Medulla oblongata (tissue), 1 donor: ENCODE measurements around the gene IFIT3.
"Not testable (repeated sequence)": the region's sequence is repeated elsewhere in the genome, so short reads cannot be mapped to it uniquely, and the experiment has no call there.

ENCODE experiments used
- DNase-seq: peaks from one replicate; pipeline ENCODE4 v3.0.0-alpha.2; 2015; ENCODE audit errors: extremely low spot score

IFIT3 gene

DNA sequence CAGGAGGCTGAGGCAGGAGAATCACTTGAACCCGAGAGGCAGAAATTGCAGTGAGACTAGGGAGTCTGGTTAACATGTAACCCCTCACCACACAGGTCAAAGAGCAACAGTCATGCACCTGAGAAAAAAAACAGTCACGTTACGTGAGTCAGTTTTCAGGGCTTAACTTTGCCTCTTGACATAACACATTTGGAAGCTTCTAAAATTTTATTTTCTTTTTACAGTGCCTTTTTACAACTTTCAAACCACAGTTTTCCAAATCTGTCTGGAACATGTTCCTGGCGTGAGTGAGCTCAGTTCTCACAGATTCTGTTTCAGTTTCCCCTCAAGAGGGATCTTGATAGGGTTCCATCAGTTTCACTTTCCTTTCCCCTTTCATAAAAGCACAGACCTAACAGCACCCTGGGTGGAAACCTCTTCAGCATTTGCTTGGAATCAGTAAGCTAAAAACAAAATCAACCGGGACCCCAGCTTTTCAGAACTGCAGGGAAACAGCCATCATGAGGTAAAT is 4.4 kb downstream of the IFIT3 start:
- DNase-seq = peak; percentile 88

DNA sequence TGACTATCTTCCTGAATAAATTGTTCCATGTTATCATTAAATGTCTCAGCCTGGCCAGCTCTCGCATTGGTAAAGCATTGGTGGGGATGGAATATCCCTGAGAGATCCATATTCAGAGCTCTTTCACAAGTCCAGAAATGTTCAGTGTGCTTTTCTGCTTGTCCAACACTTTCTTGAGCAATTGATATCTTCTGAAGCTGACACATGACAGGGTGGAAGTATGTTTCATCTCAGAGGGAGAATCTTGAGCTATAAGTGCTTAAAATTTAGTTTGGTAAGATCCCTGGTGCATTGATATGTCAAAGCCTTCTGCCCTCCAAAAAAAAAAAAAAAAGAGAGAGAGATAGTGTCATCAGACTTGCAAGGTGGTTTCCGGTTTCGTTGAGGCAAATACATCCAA is 7.4 kb downstream of the IFIT3 start:
- no peak for DNase-seq

DNA sequence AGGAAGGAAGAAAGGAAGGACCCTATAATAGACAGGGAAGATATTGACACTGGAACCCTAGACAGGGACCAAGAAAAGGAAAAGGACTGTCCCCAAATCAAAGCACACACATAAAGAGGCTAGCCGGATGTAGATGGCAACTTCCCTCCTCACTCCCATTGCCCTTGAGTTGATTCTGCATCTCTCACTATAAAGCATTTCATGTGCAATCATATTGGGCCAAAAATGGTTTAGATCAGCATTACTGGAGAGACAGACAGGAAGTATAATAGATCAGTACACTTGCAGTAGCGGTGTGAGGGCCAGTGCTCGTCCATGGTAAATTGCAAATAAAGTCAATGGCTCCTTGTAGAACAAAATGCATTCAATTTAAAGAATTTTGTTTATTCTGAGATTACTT is 8.4 kb downstream of the IFIT3 start:
- DNase-seq = no peak

DNA sequence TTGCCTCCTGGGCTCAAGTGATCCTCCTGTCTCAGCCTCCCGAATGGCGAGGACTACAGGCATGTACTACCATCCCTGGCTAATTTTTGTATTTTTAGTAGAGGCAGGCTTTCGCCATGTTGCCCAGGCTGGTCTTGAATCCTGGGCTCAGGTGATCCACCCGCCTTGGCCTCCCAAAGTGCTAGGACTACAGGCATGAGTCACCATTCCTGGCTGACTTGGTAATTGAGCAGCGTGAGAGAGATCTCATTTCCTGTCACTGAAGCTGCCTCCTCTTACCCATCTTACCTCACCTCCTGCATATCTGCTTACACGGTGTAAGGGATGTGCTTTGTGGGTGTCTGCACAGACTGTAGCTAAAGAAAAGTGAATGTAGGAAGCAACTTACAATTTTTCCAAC is 9.7 kb downstream of the IFIT3 start:
- no peak for DNase-seq

DNA sequence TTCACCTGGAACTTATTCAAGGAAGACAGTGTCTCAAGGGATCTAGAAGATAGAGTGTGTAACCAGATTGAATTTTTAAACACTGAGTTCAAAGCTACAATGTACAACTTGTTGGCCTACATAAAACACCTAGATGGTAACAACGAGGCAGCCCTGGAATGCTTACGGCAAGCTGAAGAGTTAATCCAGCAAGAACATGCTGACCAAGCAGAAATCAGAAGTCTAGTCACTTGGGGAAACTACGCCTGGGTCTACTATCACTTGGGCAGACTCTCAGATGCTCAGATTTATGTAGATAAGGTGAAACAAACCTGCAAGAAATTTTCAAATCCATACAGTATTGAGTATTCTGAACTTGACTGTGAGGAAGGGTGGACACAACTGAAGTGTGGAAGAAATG is 10.9 kb downstream of the IFIT3 start:
- no peak for DNase-seq

DNA sequence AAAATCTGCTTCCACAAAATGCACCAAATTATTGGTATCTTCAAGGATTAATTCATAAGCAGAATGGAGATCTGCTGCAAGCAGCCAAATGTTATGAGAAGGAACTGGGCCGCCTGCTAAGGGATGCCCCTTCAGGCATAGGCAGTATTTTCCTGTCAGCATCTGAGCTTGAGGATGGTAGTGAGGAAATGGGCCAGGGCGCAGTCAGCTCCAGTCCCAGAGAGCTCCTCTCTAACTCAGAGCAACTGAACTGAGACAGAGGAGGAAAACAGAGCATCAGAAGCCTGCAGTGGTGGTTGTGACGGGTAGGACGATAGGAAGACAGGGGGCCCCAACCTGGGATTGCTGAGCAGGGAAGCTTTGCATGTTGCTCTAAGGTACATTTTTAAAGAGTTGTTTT is 12.1 kb downstream of the IFIT3 start:
- no peak for DNase-seq

DNA sequence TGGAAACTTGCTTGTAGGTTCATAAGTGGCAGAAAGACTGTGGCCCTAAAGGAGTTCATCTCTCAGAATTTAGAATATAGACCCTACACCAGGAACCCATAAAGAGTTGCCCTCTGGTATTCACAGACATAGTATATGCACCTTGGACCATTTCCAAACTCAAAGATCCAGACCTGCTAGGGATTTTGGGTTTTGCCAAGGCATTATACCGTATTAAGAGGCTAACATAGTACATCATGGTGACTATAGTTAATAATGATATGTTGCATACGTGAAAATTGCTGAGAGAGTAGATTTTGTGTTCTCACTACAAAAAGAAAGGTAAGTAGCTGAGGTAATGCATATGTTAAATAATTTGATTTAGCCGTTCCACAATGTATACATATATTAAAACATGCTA is 13.9 kb downstream of the IFIT3 start:
- no peak for DNase-seq

DNA sequence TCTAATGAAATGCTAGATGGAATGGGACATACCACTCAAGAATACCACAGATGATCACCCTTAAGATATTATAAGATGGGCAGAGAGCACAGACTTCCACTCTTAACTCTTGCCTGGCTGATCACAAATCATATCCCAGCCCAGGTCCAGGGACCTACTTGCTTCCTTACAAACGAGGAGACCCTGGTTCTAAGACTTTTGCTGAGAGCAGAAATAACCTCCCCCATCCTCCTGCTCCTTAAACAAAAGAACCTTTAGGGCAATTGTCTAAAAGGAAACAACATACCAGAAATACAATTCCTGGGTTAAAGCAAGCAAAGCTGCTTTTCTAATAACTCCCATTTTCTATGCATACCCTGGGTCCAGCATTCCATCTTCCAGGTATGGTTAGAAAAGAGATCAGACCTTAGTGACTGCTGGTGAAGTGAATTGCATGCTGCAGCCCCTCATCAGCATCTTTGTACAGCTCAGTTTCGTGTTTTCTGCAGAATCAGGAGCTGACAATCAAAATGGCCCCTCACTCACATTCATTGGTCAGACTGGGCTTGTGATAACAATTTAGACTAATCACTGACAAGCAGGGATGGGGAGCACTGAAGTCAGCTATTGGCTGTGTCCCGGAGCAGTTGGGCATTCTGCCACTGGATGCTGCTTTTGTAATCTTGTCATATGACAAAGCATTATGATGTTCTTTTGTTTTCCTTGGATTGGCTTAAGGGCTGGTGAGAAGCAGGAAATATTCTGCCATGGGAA is 14.6 kb downstream of the IFIT3 start:
- peak; percentile 96 for DNase-seq

DNA sequence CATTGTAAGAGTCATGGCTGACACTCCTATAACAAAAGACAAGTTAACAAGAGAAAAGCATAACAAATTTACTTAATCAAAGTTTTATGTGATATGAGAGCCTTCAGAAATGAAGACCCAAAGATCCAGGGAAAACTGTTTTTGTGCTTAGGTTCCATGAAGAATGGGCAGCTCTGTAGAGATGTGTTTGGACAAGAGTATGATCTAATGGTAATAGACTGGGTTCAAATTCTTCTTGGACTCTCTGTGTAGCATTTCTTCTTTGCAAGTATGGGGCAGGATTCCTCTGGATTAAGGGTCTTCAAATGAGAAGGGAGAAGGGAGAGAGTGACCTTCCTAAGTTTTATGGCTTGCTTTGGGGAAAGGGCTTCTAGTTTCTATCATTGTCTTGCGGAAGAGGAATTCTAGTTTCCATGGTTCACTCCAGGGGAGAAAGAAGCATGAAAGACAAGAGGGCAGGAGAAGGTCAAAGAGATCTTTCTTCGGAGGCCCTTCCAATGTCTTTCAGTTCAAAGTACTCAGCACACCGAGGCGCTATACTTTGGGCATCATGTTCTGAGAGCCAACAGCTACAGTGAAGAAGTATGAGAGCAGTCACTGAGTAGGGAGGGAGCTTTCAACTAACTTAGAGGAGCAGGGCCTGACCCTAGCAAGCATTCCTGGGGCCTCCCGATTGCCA is 15.4 kb downstream of the IFIT3 start:
- DNase-seq = peak; percentile 53

DNA sequence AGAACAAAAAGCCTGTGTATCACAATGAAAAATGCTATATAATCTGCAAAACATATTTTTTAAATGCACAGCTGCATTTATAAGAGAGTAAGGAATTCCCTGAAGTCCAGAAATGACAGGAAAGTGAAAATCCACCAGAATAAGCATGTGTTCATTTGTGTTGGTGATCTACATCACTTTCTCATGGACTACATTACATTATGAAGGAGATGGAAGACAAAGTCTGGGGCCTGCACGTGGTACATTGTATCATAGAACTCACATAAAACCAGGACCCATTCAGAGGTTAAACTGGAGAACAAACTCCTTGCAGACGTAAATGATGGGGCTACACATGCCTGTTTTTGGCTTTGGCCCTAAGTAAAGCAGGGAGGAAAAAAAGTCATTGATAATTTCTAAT is 16.4 kb downstream of the IFIT3 start:
- no peak for DNase-seq

DNA sequence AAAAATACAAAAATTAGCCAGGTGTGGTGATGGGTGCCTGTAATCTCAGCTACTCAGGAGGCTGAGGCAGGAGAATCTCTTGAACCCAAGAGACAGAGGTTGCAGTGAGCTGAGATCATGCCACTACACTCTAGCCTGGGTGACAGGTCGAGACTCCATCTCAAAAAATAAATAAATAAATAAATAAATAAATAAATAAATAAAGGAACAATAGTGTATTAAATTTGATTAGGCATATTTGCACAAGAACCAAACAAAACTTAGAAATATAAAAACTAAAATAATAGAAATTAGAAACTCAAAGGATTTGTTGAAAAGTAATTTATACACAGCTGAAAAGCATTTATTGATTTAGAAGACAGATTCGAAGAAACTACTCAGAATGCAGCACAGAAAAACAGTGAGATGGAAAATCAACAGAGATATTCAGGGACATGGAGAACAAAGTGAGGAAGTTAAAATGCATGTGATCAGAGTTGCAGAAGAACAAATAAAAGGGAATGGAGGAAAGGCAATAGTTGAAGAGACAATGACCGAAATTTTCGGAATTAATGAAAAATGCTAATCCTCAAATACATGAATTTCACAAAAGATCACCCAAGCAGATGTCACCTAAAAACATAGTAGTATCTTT is 17.7 kb downstream of the IFIT3 start:
- DNase-seq = no peak

DNA sequence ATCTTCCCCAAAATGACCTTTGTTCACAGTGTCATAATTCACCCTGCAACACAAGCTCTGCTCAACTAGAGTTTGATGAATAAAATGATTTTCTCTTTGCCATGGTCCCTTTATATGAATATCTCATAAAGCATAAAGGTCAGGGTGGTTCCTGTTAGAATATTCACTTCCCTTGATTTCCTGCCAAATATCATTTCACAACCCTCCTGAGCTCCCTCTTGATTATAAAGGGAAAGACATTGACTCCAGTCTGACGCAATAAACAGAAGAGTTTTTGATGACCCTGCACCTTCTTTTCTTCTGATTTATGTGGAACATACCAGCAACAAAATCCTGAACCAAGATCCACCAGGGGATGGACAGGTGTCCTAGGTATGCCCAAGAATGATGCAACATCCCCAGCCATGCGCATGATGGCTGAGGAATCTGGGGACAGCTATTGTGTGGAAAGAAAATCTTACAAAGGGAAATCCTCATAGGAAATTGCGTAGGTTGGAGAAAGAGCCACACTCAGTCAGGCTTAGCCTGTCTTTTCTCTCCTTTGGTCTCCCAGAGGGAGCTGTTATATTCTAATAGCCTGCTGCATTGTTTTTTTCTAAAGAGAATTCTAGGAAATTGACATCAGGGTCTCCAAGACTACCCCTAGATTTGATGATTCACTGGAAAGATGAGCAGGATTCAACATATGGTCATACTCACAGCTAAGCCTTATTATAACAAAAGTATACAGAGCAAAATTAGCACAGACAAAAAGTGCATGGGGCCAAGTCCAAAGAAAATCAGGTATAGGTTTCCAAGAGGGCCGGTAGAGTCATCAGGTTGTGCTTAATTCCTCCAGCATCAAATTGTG is 18.8 kb downstream of the IFIT3 start:
- no peak for DNase-seq

DNA sequence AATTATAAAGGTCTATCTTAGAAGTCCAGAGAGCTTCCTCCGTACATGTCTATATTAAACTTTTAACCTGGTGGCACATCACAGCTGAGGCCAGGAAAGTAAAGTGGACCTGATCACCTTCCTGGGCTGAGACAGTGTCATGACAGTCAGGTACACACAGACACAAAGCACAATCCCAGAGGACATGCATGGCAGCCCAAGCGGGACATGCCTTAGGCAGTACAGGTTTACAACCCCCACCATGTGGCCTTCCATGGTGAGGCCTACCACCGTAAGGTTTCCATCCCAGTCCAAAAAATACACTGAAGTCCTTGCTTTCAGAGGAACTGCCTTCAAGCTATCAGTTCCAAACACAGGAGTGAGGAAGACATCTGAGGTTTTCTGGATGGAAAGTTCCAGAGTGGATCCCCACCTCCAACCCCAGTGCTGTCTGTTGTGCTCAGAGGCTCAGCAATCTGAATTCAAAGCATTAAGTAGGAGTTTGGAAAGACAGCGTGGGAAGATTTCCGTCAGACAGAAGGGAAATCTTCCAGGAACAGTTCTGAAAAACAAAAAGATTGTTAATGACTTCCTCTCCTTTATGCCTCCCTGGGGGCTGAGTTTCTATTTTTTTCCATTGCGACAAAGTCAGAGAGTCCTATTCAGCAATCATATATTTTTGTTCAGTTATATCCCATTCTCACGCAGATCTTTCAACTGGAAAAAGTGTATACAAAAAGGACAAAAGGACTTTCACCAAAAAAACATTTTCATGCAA is 20.1 kb downstream of the IFIT3 start:
- DNase-seq = no peak

DNA sequence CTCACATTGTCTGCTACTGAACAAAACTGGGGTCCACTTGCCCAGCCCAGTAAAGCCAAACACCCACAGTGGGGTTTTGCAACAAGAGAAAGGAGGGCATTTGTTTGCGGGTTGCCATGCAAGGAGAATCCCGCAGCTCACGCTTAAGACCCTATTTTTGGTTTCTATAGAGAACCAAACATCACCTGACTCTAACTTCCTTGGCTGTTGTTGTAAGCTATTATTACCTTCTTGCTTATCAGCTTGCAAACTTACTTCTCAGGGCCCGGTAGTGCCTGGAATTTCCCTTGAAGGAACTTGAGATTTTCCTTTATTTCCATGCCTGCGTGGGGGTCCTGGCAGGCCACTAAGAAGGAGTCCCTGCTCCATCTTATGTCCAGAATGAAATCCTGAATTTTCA is 20.7 kb downstream of the IFIT3 start:
- peak; percentile 18 for DNase-seq

DNA sequence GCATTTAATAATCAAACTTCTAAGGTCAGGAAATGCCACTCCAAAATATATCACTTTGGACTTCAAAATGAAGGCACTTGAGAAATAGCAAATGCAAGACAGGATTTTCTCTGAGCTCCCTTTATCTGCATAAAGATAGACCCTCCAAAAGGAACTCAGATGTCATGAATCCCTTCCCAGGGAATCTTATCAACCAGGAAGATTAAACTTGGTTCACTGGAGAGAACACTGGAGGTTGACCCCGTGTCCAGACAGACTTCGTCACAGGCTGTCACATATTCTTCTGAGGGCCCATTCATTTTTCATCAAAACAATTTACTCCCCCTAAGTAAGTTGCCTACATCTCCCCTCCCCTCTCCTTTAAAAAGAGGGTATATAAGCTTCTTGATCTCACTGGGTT is 21.2 kb downstream of the IFIT3 start:
- no peak for DNase-seq

DNA sequence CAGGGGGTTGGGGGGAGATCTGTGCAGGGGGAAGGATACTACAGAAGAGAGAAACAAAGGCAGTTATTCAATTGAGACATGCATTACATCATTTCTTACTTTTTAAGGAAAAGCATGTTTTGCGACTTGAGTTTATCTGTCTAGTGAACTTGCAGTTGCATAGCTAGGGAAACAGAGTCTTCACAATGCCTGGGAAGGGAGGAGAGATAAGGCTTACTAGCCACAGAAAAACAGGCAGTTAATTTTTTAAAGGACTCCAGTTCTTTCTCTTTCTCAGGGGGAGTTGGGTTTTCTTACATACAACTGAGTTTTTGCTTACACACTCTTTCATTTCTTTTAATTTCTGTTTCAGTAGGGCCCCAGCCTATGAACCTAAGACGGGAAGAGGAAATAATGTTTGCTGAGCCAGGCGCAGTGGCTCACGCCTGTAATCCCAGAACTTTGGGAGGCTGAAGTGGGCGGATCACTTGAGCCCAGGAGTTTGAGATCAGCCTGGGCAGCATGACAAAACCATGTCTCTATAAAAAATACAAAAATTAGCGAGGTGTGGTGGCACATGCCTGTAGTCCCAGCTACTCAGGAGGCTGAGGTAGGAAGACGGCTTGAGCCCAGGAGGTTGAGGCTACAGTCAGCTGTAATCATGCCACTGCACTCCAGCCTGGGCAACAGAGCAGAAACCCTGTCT is 23.0 kb downstream of the IFIT3 start:
- not testable (repeated sequence) for DNase-seq

DNA sequence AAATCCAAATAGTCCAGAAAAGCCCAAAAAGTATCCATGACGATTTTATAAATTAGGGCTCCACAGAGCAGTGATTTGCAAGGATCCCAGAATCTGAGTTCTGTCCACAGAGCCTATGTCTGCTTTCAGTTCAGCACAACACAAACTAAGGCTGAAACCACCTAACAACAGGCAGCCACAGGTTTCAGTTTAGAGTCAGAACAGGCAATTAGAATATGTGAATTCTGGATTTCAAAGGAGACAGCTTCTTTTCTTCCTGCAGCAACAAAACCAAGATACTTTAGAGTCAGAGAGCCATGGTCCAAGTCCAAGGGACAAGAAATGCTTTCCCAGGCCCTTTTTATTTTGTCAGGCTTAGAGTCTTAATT is 23.6 kb downstream of the IFIT3 start:
- DNase-seq = peak; percentile 50

DNA sequence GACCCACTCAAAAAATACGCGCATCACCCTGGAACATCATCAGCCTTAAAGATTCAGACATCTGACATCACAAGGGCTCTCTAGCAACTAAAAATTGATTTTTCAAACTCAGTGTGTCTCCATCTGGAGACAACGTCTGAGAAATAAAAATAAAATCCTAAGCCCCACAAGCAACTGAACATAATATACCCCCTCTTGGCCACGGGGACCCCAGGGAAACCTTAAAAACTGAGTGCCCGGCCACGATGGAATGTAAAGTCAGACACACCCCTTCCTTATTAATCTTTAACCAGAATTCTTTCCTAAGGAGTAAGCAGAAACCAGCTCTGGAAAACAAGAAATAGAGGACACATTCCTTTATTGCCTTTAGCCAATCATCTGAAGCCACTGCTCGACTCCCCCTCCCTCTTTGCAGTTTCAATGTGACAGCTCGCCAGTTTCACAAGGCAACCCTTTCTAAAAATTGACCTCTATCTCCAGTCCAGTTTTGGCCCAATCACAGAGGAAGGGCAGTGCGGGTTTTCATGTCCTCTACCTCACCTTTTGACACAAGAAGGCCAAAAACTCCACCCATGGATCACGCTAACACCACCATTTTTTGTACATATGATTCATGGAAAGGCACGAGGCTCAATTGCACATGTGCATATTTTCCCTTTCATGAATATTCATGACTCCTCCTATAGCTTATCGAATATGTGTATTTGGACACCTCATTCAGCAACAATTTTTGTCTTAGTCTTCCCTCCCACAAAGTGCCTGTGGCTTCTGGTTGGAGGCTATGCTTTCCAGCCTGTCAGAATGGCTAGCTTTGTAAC is 24.2 kb downstream of the IFIT3 start:
- DNase-seq = no peak

DNA sequence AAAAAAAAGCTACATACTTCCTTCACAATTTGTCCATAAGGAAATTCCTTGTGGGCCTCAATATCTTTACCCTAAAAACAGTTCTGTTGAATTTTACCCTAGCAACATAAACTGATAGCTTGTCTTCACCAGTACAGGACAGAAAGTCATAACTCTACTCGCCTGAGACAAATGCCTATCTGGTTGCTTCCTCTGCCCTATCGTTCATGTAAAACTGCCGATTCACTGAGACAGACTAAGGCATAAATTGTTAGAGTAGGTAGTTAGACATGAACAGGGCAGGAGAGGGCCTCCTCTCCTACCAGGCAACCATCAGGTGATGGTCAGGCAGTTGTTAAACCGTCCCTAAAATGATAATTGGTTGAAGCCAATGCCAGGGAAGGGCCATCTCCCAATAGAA is 25.0 kb downstream of the IFIT3 start:
- no peak for DNase-seq

DNA sequence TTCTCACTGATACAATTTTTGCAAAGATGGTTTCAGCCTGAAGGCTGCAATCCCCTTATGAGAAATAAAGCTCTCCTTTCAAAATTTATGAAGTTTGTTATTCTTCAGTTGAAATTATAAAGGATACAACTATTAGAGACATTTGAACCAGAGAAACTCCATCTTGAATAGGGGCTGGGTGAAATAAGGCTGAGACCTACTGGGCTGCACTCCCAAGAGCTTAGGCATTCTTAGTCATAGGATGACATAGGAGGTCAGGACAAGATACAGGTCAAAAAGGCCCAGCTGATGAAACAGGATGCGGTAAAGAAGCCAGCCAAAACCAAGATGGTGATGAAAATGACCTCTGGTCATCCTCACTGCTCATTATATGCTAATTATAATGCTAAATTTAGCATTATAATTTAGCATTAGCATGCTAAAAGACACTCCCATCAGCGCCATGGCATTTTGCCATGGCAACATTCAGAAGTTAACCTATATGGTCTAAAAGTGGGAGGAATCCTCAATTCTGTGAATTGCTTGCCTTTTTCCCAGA is 27.7 kb downstream of the IFIT3 start:
- no peak for DNase-seq
